Thyroid gland (tissue), 4 donors: ENCODE measurements around the gene UPF1.

Experiments
- CTCF ChIP-seq, 6 experiments: fragments of 200-600 bp in 3 of 6; fragments of 450-650 bp in 3 of 6; sonication (generic) in 3 of 6; IDR thresholded peaks; one replicate each; pipeline ENCODE4 v1.5.1; 2016 to 2019; ENCODE audit warnings: antibody characterized with exemption in 6 of 6, mild to moderate bottlenecking in 2 of 6, inconsistent platforms in 1 of 6, moderate library complexity in 1 of 6
- POLR2A ChIP-seq, 2 donors: fragments of 450-650 bp; IDR thresholded peaks; one replicate each; pipeline ENCODE4 v1.6.1; 2017; ENCODE audit warnings: antibody characterized with exemption in 2 of 2, mild to moderate bottlenecking in 2 of 2, moderate library complexity in 1 of 2

DNA sequence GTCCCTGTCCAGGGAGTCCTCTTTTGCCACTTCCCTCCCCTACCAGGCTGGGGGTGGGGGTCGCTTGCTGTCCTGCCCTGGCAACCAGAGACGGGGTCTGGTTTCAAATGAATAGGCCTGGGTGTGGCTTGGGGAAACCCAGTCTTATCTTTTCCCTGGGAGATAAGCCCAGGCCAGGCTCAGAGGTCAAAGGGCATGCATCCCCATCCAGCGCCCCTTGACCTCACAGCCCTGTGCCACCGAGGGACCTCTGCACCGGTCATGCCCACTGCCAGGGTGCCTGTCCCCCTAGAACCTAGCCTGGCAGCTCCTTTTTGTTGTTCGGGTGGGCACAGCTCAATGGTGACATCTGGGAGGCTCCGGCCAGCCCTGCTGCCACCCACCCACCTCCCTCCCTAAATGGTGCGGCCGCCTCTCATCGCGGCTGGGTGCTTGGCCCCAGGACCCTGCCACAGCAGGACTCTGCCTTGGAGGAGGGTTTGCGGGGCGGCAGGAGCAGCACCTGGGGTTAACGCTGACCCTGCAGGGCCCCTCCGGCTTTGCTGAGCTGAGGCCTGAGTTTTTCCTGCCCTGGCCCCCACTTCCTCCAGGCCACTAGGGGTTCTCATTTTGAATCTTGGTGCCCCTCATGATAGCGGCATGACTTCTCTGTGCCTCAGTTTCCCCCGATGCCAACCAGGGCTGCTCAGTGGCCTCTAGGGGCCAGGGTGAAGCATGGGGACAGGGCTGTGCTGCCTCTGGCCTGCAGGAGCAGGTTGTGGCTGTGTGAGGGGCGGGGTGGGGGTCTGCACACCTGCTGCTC, 67.0 kb downstream of the UPF1 start:
- TF ChIP-seq POLR2A (IDR thresholded peaks at IDR 0.05) (no peak), CTCF (IDR thresholded peaks at IDR 0.05) (no peak)
